WERI-Rb-1 (cell line): Measurements from ENCODE around the gene DMRTC2.

Source experiments
- DNase-seq: peaks from one replicate; pipeline ENCODE4 v3.0.0-alpha.2; 2020
- H3K27ac ChIP-seq: fragments of 250-450 bp; sonication (Bioruptor Pico); 2 replicates; pipeline ENCODE4 v1.5.1; 2020; ENCODE audit warnings: mild to moderate bottlenecking, moderate library complexity
- H3K27me3 ChIP-seq: fragments of 250-450 bp; sonication (Bioruptor Pico); 2 replicates; pipeline ENCODE4 v1.5.1; 2021; ENCODE audit warnings: mild to moderate bottlenecking, low read depth, moderate library complexity; ENCODE audit not compliant: insufficient read depth, severe bottlenecking
- H3K36me3 ChIP-seq: fragments of 250-450 bp; sonication (Bioruptor Pico); 2 replicates; pipeline ENCODE4 v1.5.1; 2020; ENCODE audit warnings: mild to moderate bottlenecking, moderate library complexity
- H3K4me3 ChIP-seq: 2 replicates; pipeline ENCODE4 v1.5.1; 2011; ENCODE audit warnings: low read depth, mild to moderate bottlenecking, control low read depth, low read length
- H3K9me3 ChIP-seq: fragments of 250-450 bp; sonication (Bioruptor Pico); 2 replicates; pipeline ENCODE4 v1.5.1; 2021; ENCODE audit warnings: mild to moderate bottlenecking, moderate library complexity; ENCODE audit not compliant: severe bottlenecking
- CTCF ChIP-seq: IDR thresholded peaks from 2 replicates; pipeline ENCODE4 v1.5.1; 2011; ENCODE audit warnings: low read depth, mild to moderate bottlenecking, control low read depth, inconsistent platforms, low read length

Gene DMRTC2

GRCh38 chr19:41896581-41896942 lies 51.7 kb downstream of the DMRTC2 start:
- H3K4me3 ChIP-seq: no peak overlapping the region
- H3K9me3 ChIP-seq: no peaks in the 10 kb centered on the region
- DNase-seq: no peak
- no peaks in the 10 kb centered on the region for H3K27me3 ChIP-seq
- H3K27ac ChIP-seq: no peak overlapping the region
- TF ChIP-seq CTCF: no peak
- H3K36me3 ChIP-seq: peaks cover 22% of the 10 kb centered on the region

- peaks cover 26% of the 10 kb centered on the region for H3K36me3 ChIP-seq
- no peak for DNase-seq
Measured at GRCh38 chr19:41897181-41897580, 52.3 kb downstream of the DMRTC2 start.

GRCh38 chr19:41897820-41898219 lies 53.0 kb downstream of the DMRTC2 start:
- H3K36me3 ChIP-seq: peaks cover 30% of the 10 kb centered on the region

More at GRCh38 chr19:41897181-41897580, 52.3 kb downstream of the DMRTC2 start:
- Histone ChIP-seq H3K27me3 (no peaks in the 10 kb centered on the region), H3K27ac (no peak overlapping the region), H3K9me3 (no peaks in the 10 kb centered on the region), H3K4me3 (no peak overlapping the region)
- no peak for TF ChIP-seq CTCF

GRCh38 chr19:41898235-41898634 lies 53.4 kb downstream of the DMRTC2 start:
- H3K9me3 ChIP-seq: no peaks in the 10 kb centered on the region
- no peak for DNase-seq
- no peak overlapping the region for H3K27ac ChIP-seq
- H3K27me3 ChIP-seq: no peaks in the 10 kb centered on the region
- peaks cover 32% of the 10 kb centered on the region for H3K36me3 ChIP-seq
- no peak overlapping the region for H3K4me3 ChIP-seq
- no peak for TF ChIP-seq CTCF

More at GRCh38 chr19:41897820-41898219, 53.0 kb downstream of the DMRTC2 start:
- DNase-seq: no peak
- H3K4me3 ChIP-seq: no peak overlapping the region
- no peaks in the 10 kb centered on the region for H3K27me3 ChIP-seq
- TF ChIP-seq CTCF: no peak
- H3K27ac ChIP-seq: no peak overlapping the region
- H3K9me3 ChIP-seq: no peaks in the 10 kb centered on the region
